B cell (primary cell): ENCODE data around the gene TYW1B. TPM values are rescaled to one million over a fixed set of nuclear protein-coding genes. Genes with fewer than 3 reads are reported as not detected.
"Not testable (repeated sequence)": the region's sequence is repeated elsewhere in the genome, so short reads cannot be mapped to it uniquely, and the experiment has no call there.

Source experiments
- ATAC-seq: fragments of 200-7000 bp; cut with Tn5 transposase; one replicate; pipeline ENCODE4 v1.10.0; 2021; ENCODE audit warnings: low read depth, mild to moderate bottlenecking, moderate number of reproducible peaks, moderate library complexity
- CTCF ChIA-PET: fragments of 350-600 bp; sonication (Branson Sonifier 250); formaldehyde crosslinking; loops from one replicate; lab custom pipeline; 2021; ENCODE audit warnings: antibody characterized with exemption, inconsistent platforms; lab: Charles Lee
- POLR2A ChIA-PET: fragments of 350-600 bp; sonication (Branson Sonifier 250); formaldehyde crosslinking; loops from one replicate; lab custom pipeline; 2021; ENCODE audit warnings: antibody characterized with exemption; lab: Charles Lee
- DNase-seq: peaks from one replicate; pipeline ENCODE4 v3.0.0; 2013
- H2AFZ ChIP-seq: 2 replicates; pipeline ENCODE4 v1.6.1; 2012; ENCODE audit warnings: mild to moderate bottlenecking, low read depth, low read length; ENCODE audit not compliant: insufficient read depth, poor library complexity, severe bottlenecking
- H3K27ac ChIP-seq, 2 donors: 1 replicate in 1 of 2; 2 replicates in 1 of 2; pipeline ENCODE4 v1.5.1; 2012 to 2013; ENCODE audit warnings: low read length in 2 of 2, mild to moderate bottlenecking in 2 of 2, moderate library complexity in 1 of 2
- H3K27me3 ChIP-seq, 4 experiments: fragments of 200-600 bp in 1 of 4; sonication (generic) in 1 of 4; replicated peaks in 1 of 4; 1 replicate in 2 of 4; 2 replicates in 2 of 4; pipeline versions ENCODE4 v1.6.1 to v1.7.0; 2013 to 2016; ENCODE audit warnings: low read length in 3 of 4, mild to moderate bottlenecking in 2 of 4, mixed read lengths in 1 of 4, moderate library complexity in 1 of 4; ENCODE audit not compliant: insufficient read depth in 4 of 4, control insufficient read depth in 3 of 4; ENCODE audit errors: control extremely low read depth in 1 of 4
- H3K36me3 ChIP-seq, 2 experiments: replicated peaks in 1 of 2; 1 replicate in 1 of 2; 2 replicates in 1 of 2; pipeline versions ENCODE4 v1.6.1 to v1.7.1; 2013; ENCODE audit warnings: low read length in 1 of 2; ENCODE audit not compliant: insufficient read depth in 2 of 2, control insufficient read depth in 1 of 2; ENCODE audit errors: control extremely low read depth in 1 of 2, extremely low read depth in 1 of 2
- H3K4me1 ChIP-seq, 2 donors: fragments of 200-600 bp in 1 of 2; sonication (generic) in 1 of 2; 1 replicate in 1 of 2; 2 replicates in 1 of 2; pipeline versions ENCODE4 v1.5.1 to v1.6.1; 2013 to 2017; ENCODE audit warnings: low read length in 2 of 2; ENCODE audit not compliant: control insufficient read depth in 2 of 2, insufficient read depth in 2 of 2
- H3K4me2 ChIP-seq: replicated peaks from 2 replicates; pipeline ENCODE3; 2012; ENCODE audit warnings: mild to moderate bottlenecking, low read depth, low read length; ENCODE audit not compliant: poor library complexity, severe bottlenecking
- H3K4me3 ChIP-seq, 5 experiments: fragments of 200-600 bp in 1 of 5; sonication (generic) in 1 of 5; 1 replicate in 3 of 5; 2 replicates in 2 of 5; pipeline versions ENCODE4 v1.5.1 to v1.7.0; 2011 to 2016; ENCODE audit warnings: low read length in 4 of 5, mild to moderate bottlenecking in 4 of 5, low read depth in 2 of 5, control low read depth in 1 of 5, moderate library complexity in 1 of 5; ENCODE audit not compliant: insufficient read depth in 1 of 5; ENCODE audit errors: control extremely low read depth in 1 of 5, extremely low read depth in 1 of 5
- H3K79me2 ChIP-seq: fragments of 200-600 bp; sonication (generic); one replicate; pipeline ENCODE4 v1.6.0; 2016; ENCODE audit warnings: low read length; ENCODE audit not compliant: control insufficient read depth, insufficient read depth
- H3K9ac ChIP-seq: fragments of 200-600 bp; sonication (generic); 2 replicates; pipeline ENCODE4 v1.6.1; 2017; ENCODE audit warnings: mild to moderate bottlenecking, low read length, moderate library complexity
- H3K9me3 ChIP-seq, 3 donors: one replicate each; pipeline versions ENCODE4 v1.6.1 to v1.7.1; 2013; ENCODE audit warnings: low read length in 2 of 3; ENCODE audit not compliant: control insufficient read depth in 2 of 3, insufficient read depth in 1 of 3; ENCODE audit errors: control extremely low read depth in 1 of 3
- H4K20me1 ChIP-seq: 2 replicates; pipeline ENCODE4 v1.6.0; 2012; ENCODE audit warnings: mild to moderate bottlenecking, low read length; ENCODE audit not compliant: insufficient read depth, control insufficient read depth, poor library complexity, severe bottlenecking
- H3K27ac Mint-ChIP-seq: one replicate; pipeline ENCODE4 v1.8.0; 2021; ENCODE audit warnings: mixed read lengths
- H3K27me3 Mint-ChIP-seq: one replicate; pipeline ENCODE4 v1.8.0; 2021; ENCODE audit warnings: mixed read lengths
- H3K4me1 Mint-ChIP-seq: one replicate; pipeline ENCODE4 v1.8.0; 2021; ENCODE audit warnings: mixed read lengths
- H3K4me3 Mint-ChIP-seq: one replicate; pipeline ENCODE4 v1.8.0; 2021; ENCODE audit warnings: mixed read lengths
- H3K9me3 Mint-ChIP-seq: one replicate; pipeline ENCODE4 v1.8.0; 2022; ENCODE audit warnings: mixed read lengths; ENCODE audit not compliant: insufficient read depth
- CTCF ChIP-seq: fragments of 200-600 bp; IDR thresholded peaks from one replicate; pipeline ENCODE4 v1.8.0; 2022; ENCODE audit warnings: antibody characterized with exemption, mild to moderate bottlenecking
- EZH2 ChIP-seq: IDR thresholded peaks from 2 replicates; pipeline ENCODE4 v1.6.1; 2012; ENCODE audit warnings: borderline replicate concordance, low read depth, mild to moderate bottlenecking, moderate library complexity, low read length; ENCODE audit not compliant: insufficient read depth, poor library complexity, severe bottlenecking
- WGBS: methylation state at CpG from one replicate; pipeline ENCODE4 v1.1.5; 2013; ENCODE audit warnings: missing lambda C conversion rate; ENCODE audit not compliant: insufficient coverage; 5-methylcytosine and 5-hydroxymethylcytosine counted together
- intact Hi-C: fragments of 100-400 bp; cut with micrococcal nuclease; formaldehyde crosslinking; loops from one replicate; pipeline ENCODE4 v1.10.0; 2022
- polyA plus RNA-seq: library from polyadenylated mRNA; depleted of rRNA; stranded (reverse); fragments of >200 nt; gene quantifications from 2 replicates; pipeline ENCODE4 v1.2.3, GENCODE V29; 2012
- total RNA-seq, 2 donors: library from RNA; stranded (reverse); fragments of 120-200 nt in 1 of 2; gene quantifications; 1 replicate in 1 of 2; 2 replicates in 1 of 2; pipeline versions ENCODE4 v1.2.3 to v1.2.4, GENCODE V29; 2013 to 2022

Gene TYW1B
- total and polyA plus RNA-seq, 2 donors (not counting 1 experiment from before 2014, with no cell fraction given), result 4.4 to 9.4 TPM

GRCh38 chr7:72793791-72794190 lies 34.2 kb downstream of the TYW1B start:
- no peak overlapping the region for H3K9ac ChIP-seq
- peaks cover 0 to 5% (median 2%) of the 10 kb centered on the region in 3 donors for H3K9me3 ChIP-seq
- Mint-ChIP-seq H3K9me3 (no peaks in the 10 kb centered on the region), H3K4me3 (no peak overlapping the region), H3K27ac (no peak overlapping the region), H3K4me1 (no peaks in the 10 kb centered on the region), H3K27me3 (no peaks in the 10 kb centered on the region)
- H3K79me2 ChIP-seq, result no peaks in the 10 kb centered on the region
- no peak for TF ChIP-seq CTCF
- TF ChIP-seq EZH2, result no peak
- ChIA-PET POLR2A (no interaction called here), CTCF (no interaction called here)
- WGBS, result 96% methylated on average over 5 of the region's 6 CpGs
- no peak overlapping the region for H2AFZ ChIP-seq
- H3K4me1 ChIP-seq, result no peaks in the 10 kb centered on the region
- peaks cover 0 to 13% of the 10 kb centered on the region in 2 experiments for H3K36me3 ChIP-seq
- H3K4me2 ChIP-seq, result no peak overlapping the region
- ATAC-seq, result no peak
- no peaks in the 10 kb centered on the region for H4K20me1 ChIP-seq
- no peaks in the 10 kb centered on the region for H3K27me3 ChIP-seq
- H3K27ac ChIP-seq, result no peak overlapping the region
- DNase-seq, result no peak
- H3K4me3 ChIP-seq, result no peak overlapping the region
- intact Hi-C loops, result no loop called here

- H3K4me1 ChIP-seq, H4K20me1 ChIP-seq, H3K4me3 ChIP-seq, H2AFZ ChIP-seq, H3K27me3 Mint-ChIP-seq, H3K4me3 Mint-ChIP-seq, DNase-seq, POLR2A ChIA-PET, H3K27me3 ChIP-seq, H3K27ac Mint-ChIP-seq, intact Hi-C loops, H3K36me3 ChIP-seq, H3K79me2 ChIP-seq, H3K9me3 Mint-ChIP-seq, ATAC-seq, H3K9me3 ChIP-seq, H3K4me2 ChIP-seq, H3K9ac ChIP-seq, H3K4me1 Mint-ChIP-seq, CTCF ChIA-PET, H3K27ac ChIP-seq: not testable (repeated sequence)
- 100% methylated on average over 2 of the region's 3 CpGs for WGBS
These were observed 37.3 kb downstream of the TYW1B start for GRCh38 chr7:72790698-72791060.

GRCh38 chr7:72790048-72790697 lies 37.8 kb downstream of the TYW1B start:
- H3K27me3 ChIP-seq, H3K9me3 Mint-ChIP-seq, H3K4me1 Mint-ChIP-seq, H3K9me3 ChIP-seq, H4K20me1 ChIP-seq, H3K27me3 Mint-ChIP-seq, intact Hi-C loops, H3K9ac ChIP-seq, H3K4me2 ChIP-seq, H3K79me2 ChIP-seq, H3K36me3 ChIP-seq, H3K4me3 ChIP-seq, H3K4me3 Mint-ChIP-seq, H3K4me1 ChIP-seq, H3K27ac ChIP-seq, POLR2A ChIA-PET, H3K27ac Mint-ChIP-seq, ATAC-seq, H2AFZ ChIP-seq, CTCF ChIA-PET, DNase-seq: not testable (repeated sequence)
- 100% methylated on average over 3 of the region's 6 CpGs for WGBS
